ENCODE measurements around the gene IP6K3. TPM values are rescaled to one million over a fixed set of nuclear protein-coding genes. Genes with fewer than 3 reads are reported as not detected.

IP6K3 gene
- 0.11 to 0.16 TPM in 2 of 3 replicates, not detected in the other for total RNA-seq

- TF ChIP-seq CTCF (IDR thresholded peaks at IDR 0.05; ENCODE audit: unreplicated experiment) = no peak
- H3K27ac Mint-ChIP-seq = peak within 1 kb of the TSS; percentile 52
- no peak within 1 kb of the TSS for H3K4me3 Mint-ChIP-seq
- DNase-seq (ENCODE audit: low spot score in 2 of 2, unreplicated experiment in 2 of 2) = no peak
- H3K27me3 Mint-ChIP-seq (ENCODE audit: low read depth) = no peaks in the 10 kb centered on the region
- no peaks in the 10 kb centered on the region for H3K36me3 Mint-ChIP-seq
- no peaks in the 10 kb centered on the region for H3K9me3 Mint-ChIP-seq
- H3K4me1 Mint-ChIP-seq = peaks cover 54% of the 10 kb centered on the region
Observed at GRCh38 chr6:33746651-33747100, at the start of gene IP6K3. Gene IP6K3, minus strand, starts transcription at chr6:33746905. Its CDS starts 11,429 bp downstream, at chr6:33735476.

GRCh38 chr6:33794910-33795623 is 48.4 kb upstream of the IP6K3 start:
- H3K36me3 Mint-ChIP-seq = no peaks in the 10 kb centered on the region
- no peak for TF ChIP-seq CTCF (IDR thresholded peaks at IDR 0.05; ENCODE audit: unreplicated experiment)
- no peak overlapping the region for H3K27ac Mint-ChIP-seq
- no peaks in the 10 kb centered on the region for H3K9me3 Mint-ChIP-seq
- no peak overlapping the region for H3K4me3 Mint-ChIP-seq
- H3K27me3 Mint-ChIP-seq (ENCODE audit: low read depth) = peaks cover 32% of the 10 kb centered on the region
- no peak for DNase-seq (ENCODE audit: low spot score in 2 of 2, unreplicated experiment in 2 of 2)
- peaks cover 8% of the 10 kb centered on the region for H3K4me1 Mint-ChIP-seq

- no peak overlapping the region for H3K4me3 Mint-ChIP-seq
- no peak overlapping the region for H3K27ac Mint-ChIP-seq
- peaks cover 17% of the 10 kb centered on the region for H3K27me3 Mint-ChIP-seq (ENCODE audit: low read depth)
- DNase-seq (ENCODE audit: low spot score in 2 of 2, unreplicated experiment in 2 of 2) = no peak
- H3K9me3 Mint-ChIP-seq = no peaks in the 10 kb centered on the region
- no peak for TF ChIP-seq CTCF (IDR thresholded peaks at IDR 0.05; ENCODE audit: unreplicated experiment)
- H3K36me3 Mint-ChIP-seq = no peaks in the 10 kb centered on the region
- H3K4me1 Mint-ChIP-seq = peaks cover 16% of the 10 kb centered on the region
Observed at GRCh38 chr6:33792981-33793380, 46.3 kb upstream of the IP6K3 start.

GRCh38 chr6:33791620-33792019 is 44.9 kb upstream of the IP6K3 start:
- no peak for TF ChIP-seq CTCF (IDR thresholded peaks at IDR 0.05; ENCODE audit: unreplicated experiment)
- H3K4me1 Mint-ChIP-seq = peaks cover 29% of the 10 kb centered on the region

GRCh38 chr6:33790910-33791309 is 44.2 kb upstream of the IP6K3 start:
- no peak for DNase-seq (ENCODE audit: low spot score in 2 of 2, unreplicated experiment in 2 of 2)
- Mint-ChIP-seq H3K27ac (no peak overlapping the region), H3K36me3 (peaks cover 4% of the 10 kb centered on the region), H3K4me3 (no peak overlapping the region), H3K9me3 (no peaks in the 10 kb centered on the region), H3K27me3 (ENCODE audit: low read depth) (peaks cover 11% of the 10 kb centered on the region), H3K4me1 (peaks cover 36% of the 10 kb centered on the region)
- TF ChIP-seq CTCF (IDR thresholded peaks at IDR 0.05; ENCODE audit: unreplicated experiment) = no peak

More at GRCh38 chr6:33791620-33792019, 44.9 kb upstream of the IP6K3 start:
- Mint-ChIP-seq H3K36me3 (no peaks in the 10 kb centered on the region), H3K9me3 (no peaks in the 10 kb centered on the region), H3K27me3 (ENCODE audit: low read depth) (peaks cover 12% of the 10 kb centered on the region), H3K4me3 (no peak overlapping the region), H3K27ac (no peak overlapping the region)
- no peak for DNase-seq (ENCODE audit: low spot score in 2 of 2, unreplicated experiment in 2 of 2)
